GM12873 (cell line): ENCODE results near the gene NEK10.

ENCODE experiments used
- CTCF ChIP-seq: IDR thresholded peaks from 2 replicates; pipeline ENCODE4 v1.5.1; 2012; ENCODE audit warnings: low read depth, mild to moderate bottlenecking, moderate library complexity, low read length, control low read depth; ENCODE audit not compliant: insufficient read depth; ENCODE audit errors: missing control alignments

Gene NEK10

GRCh38 chr3:27349832-27350231 lies 19.4 kb downstream of the NEK10 start:
- TF ChIP-seq CTCF = no peak

GRCh38 chr3:27345959-27346865 lies 23.0 kb downstream of the NEK10 start:
- no peak for TF ChIP-seq CTCF

GRCh38 chr3:27345493-27345892 lies 23.7 kb downstream of the NEK10 start:
- TF ChIP-seq CTCF = no peak

- no peak for TF ChIP-seq CTCF
Measured at GRCh38 chr3:27345045-27345444, 24.1 kb downstream of the NEK10 start.

- no peak for TF ChIP-seq CTCF
Measured at GRCh38 chr3:27344192-27344591, 25.0 kb downstream of the NEK10 start.

GRCh38 chr3:27342267-27342666 lies 26.9 kb downstream of the NEK10 start:
- no peak for TF ChIP-seq CTCF

- TF ChIP-seq CTCF = no peak
Measured at GRCh38 chr3:27340534-27340933, 28.6 kb downstream of the NEK10 start.
